ENCODE results near the gene HAUS8.

GRCh38 chr19:17111766-17112165 lies 36.5 kb upstream of the HAUS8 start:
- no peak for TF ChIP-seq SMAD5 (IDR thresholded peaks at IDR 0.05; ENCODE audit: low read depth)
- no peak for TF ChIP-seq RAD21 (IDR thresholded peaks at IDR 0.05; ENCODE audit: insufficient read depth, low read depth, low read length)
- TF ChIP-seq POLR2AphosphoS5 (IDR thresholded peaks at IDR 0.05; ENCODE audit: low read length): no peak
- TF ChIP-seq ZNF592 (IDR thresholded peaks at IDR 0.05): no peak
- TF ChIP-seq CTCF (IDR thresholded peaks at IDR 0.05 in 2 of 3, conservative IDR thresholded peaks at IDR 0.05 in 1 of 3; ENCODE audit: control insufficient read depth in 2 of 3, extremely low read depth in 1 of 3, insufficient read depth in 1 of 3, low read depth in 3 of 3, low read length in 3 of 3): no peak
- no peak for TF ChIP-seq REST (IDR thresholded peaks at IDR 0.05; ENCODE audit: low read depth, low read length)
- no peak for TF ChIP-seq ZNF274 (IDR thresholded peaks at IDR 0.05; ENCODE audit: insufficient read depth, insufficient read length)
- TF ChIP-seq CBX5 (IDR thresholded peaks at IDR 0.05; ENCODE audit: low read depth): no peak
- TF ChIP-seq CEBPB (IDR thresholded peaks at IDR 0.05; ENCODE audit: borderline replicate concordance in 1 of 2, low read depth in 2 of 2, low read length in 2 of 2): no peak
- TF ChIP-seq MYC (IDR thresholded peaks at IDR 0.05; ENCODE audit: insufficient read depth, insufficient read length, insufficient replicate concordance, low read length, severe bottlenecking): no peak
- no peak for TF ChIP-seq RBBP5 (conservative IDR thresholded peaks at IDR 0.05)
